Measurements from ENCODE around the gene ANTXR1.

ANTXR1 gene

GRCh38 chr2:69099541-69099940, 86.6 kb downstream of the ANTXR1 start:
- DNase-seq: no peak

- DNase-seq: no peak
Measured at GRCh38 chr2:69100220-69100723, 87.3 kb downstream of the ANTXR1 start.

GRCh38 chr2:69102041-69102593, 89.1 kb downstream of the ANTXR1 start:
- DNase-seq: no peak

- no peak for DNase-seq
Measured at GRCh38 chr2:69103419-69103818, 90.4 kb downstream of the ANTXR1 start.

GRCh38 chr2:69104261-69104660, 91.3 kb downstream of the ANTXR1 start:
- DNase-seq: no peak

GRCh38 chr2:69109255-69109654, 96.3 kb downstream of the ANTXR1 start:
- no peak for DNase-seq

GRCh38 chr2:69111076-69111475, 98.1 kb downstream of the ANTXR1 start:
- no peak for DNase-seq

- DNase-seq: no peak
Measured at GRCh38 chr2:69113627-69114026, 100.6 kb downstream of the ANTXR1 start.

GRCh38 chr2:69114534-69114933, 101.6 kb downstream of the ANTXR1 start:
- no peak for DNase-seq

GRCh38 chr2:69116438-69116837, 103.5 kb downstream of the ANTXR1 start:
- no peak for DNase-seq

GRCh38 chr2:69118609-69119008, 105.6 kb downstream of the ANTXR1 start:
- DNase-seq: no peak

GRCh38 chr2:69119104-69119894, 106.3 kb downstream of the ANTXR1 start:
- no peak for DNase-seq

- no peak for DNase-seq
Measured at GRCh38 chr2:69122271-69122670, 109.3 kb downstream of the ANTXR1 start.

GRCh38 chr2:69123182-69123581, 110.2 kb downstream of the ANTXR1 start:
- no peak for DNase-seq

GRCh38 chr2:69124343-69124742, 111.4 kb downstream of the ANTXR1 start:
- DNase-seq: no peak

GRCh38 chr2:69125816-69126215, 112.8 kb downstream of the ANTXR1 start:
- no peak for DNase-seq

GRCh38 chr2:69126341-69126740, 113.4 kb downstream of the ANTXR1 start:
- DNase-seq: no peak

- no peak for DNase-seq
Measured at GRCh38 chr2:69131452-69131851, 118.5 kb downstream of the ANTXR1 start.

GRCh38 chr2:69131983-69132675, 119.2 kb downstream of the ANTXR1 start:
- DNase-seq: no peak

GRCh38 chr2:69132960-69133590, 120.1 kb downstream of the ANTXR1 start:
- no peak for DNase-seq

- no peak for DNase-seq
Measured at GRCh38 chr2:69133898-69134297, 120.9 kb downstream of the ANTXR1 start.

GRCh38 chr2:69134306-69134945, 121.4 kb downstream of the ANTXR1 start:
- DNase-seq: no peak

All from C1 segment of cervical spinal cord (tissue), 14 donors.